IPS-18c (cell line): ENCODE results near the gene CSMD2.

ENCODE experiments used
- H3K4me3 ChIP-seq: 2 replicates; pipeline ENCODE4 v1.7.0; 2013; ENCODE audit warnings: low read depth, mild to moderate bottlenecking, low read length, moderate library complexity; ENCODE audit not compliant: insufficient read depth
- H3K9me3 ChIP-seq: one replicate; pipeline ENCODE4 v1.6.1; 2013; ENCODE audit warnings: mild to moderate bottlenecking, low read length, moderate library complexity; ENCODE audit not compliant: control insufficient read depth, insufficient read depth

CSMD2 gene

GRCh38 chr1:33703464-33703863, 461.6 kb downstream of the CSMD2 start:
- Histone ChIP-seq H3K4me3 (no peak overlapping the region), H3K9me3 (no peaks in the 10 kb centered on the region)

GRCh38 chr1:33698361-33699035, 466.5 kb downstream of the CSMD2 start:
- H3K9me3 ChIP-seq, result no peaks in the 10 kb centered on the region
- H3K4me3 ChIP-seq, result no peak overlapping the region

GRCh38 chr1:33697816-33698215, 467.2 kb downstream of the CSMD2 start:
- Histone ChIP-seq H3K9me3 (no peaks in the 10 kb centered on the region), H3K4me3 (no peak overlapping the region)

- Histone ChIP-seq H3K9me3 (no peaks in the 10 kb centered on the region), H3K4me3 (no peak overlapping the region)
Observed at GRCh38 chr1:33696962-33697361, 468.1 kb downstream of the CSMD2 start.

- Histone ChIP-seq H3K4me3 (no peak overlapping the region), H3K9me3 (no peaks in the 10 kb centered on the region)
Observed at GRCh38 chr1:33696311-33696710, 468.7 kb downstream of the CSMD2 start.

GRCh38 chr1:33692206-33693188, 472.5 kb downstream of the CSMD2 start:
- Histone ChIP-seq H3K4me3 (no peak overlapping the region), H3K9me3 (no peaks in the 10 kb centered on the region)

- Histone ChIP-seq H3K9me3 (peaks cover 4% of the 10 kb centered on the region), H3K4me3 (no peak overlapping the region)
Observed at GRCh38 chr1:33687000-33687399, 478.0 kb downstream of the CSMD2 start.

GRCh38 chr1:33686551-33686950, 478.5 kb downstream of the CSMD2 start:
- no peak overlapping the region for H3K4me3 ChIP-seq
- peaks cover 4% of the 10 kb centered on the region for H3K9me3 ChIP-seq

- Histone ChIP-seq H3K9me3 (peaks cover 6% of the 10 kb centered on the region), H3K4me3 (no peak overlapping the region)
Observed at GRCh38 chr1:33685256-33685655, 479.8 kb downstream of the CSMD2 start.

- Histone ChIP-seq H3K4me3 (no peak overlapping the region), H3K9me3 (peaks cover 6% of the 10 kb centered on the region)
Observed at GRCh38 chr1:33684396-33685179, 480.4 kb downstream of the CSMD2 start.

- peaks cover 6% of the 10 kb centered on the region for H3K9me3 ChIP-seq
- no peak overlapping the region for H3K4me3 ChIP-seq
Observed at GRCh38 chr1:33683913-33684312, 481.1 kb downstream of the CSMD2 start.

GRCh38 chr1:33682371-33682770, 482.7 kb downstream of the CSMD2 start:
- H3K4me3 ChIP-seq, result no peak overlapping the region
- H3K9me3 ChIP-seq, result peaks cover 6% of the 10 kb centered on the region

GRCh38 chr1:33680281-33680840, 484.7 kb downstream of the CSMD2 start:
- H3K4me3 ChIP-seq, result no peak overlapping the region
- peaks cover 6% of the 10 kb centered on the region for H3K9me3 ChIP-seq

- Histone ChIP-seq H3K9me3 (peaks cover 5% of the 10 kb centered on the region), H3K4me3 (no peak overlapping the region)
Observed at GRCh38 chr1:33670567-33670966, 494.5 kb downstream of the CSMD2 start.

- no peak overlapping the region for H3K4me3 ChIP-seq
- peaks cover 5% of the 10 kb centered on the region for H3K9me3 ChIP-seq
Observed at GRCh38 chr1:33668695-33669094, 496.3 kb downstream of the CSMD2 start.

GRCh38 chr1:33667386-33668282, 497.4 kb downstream of the CSMD2 start:
- Histone ChIP-seq H3K4me3 (no peak overlapping the region), H3K9me3 (peaks cover 5% of the 10 kb centered on the region)
